Thoracic aorta (tissue), 2 donors: ENCODE results near the gene TTLL4. TPM values are rescaled to one million over a fixed set of nuclear protein-coding genes. Genes with fewer than 3 reads are reported as not detected.
"Not testable (repeated sequence)": the region's sequence is repeated elsewhere in the genome, so short reads cannot be mapped to it uniquely, and the experiment has no call there.

Experiments used
- ATAC-seq: fragments of 150-250 bp; one replicate; pipeline ENCODE4 v1.8.0; 2017; ENCODE audit warnings: low read depth; ENCODE audit not compliant: insufficient number of reproducible peaks, low FRiP score
- DNase-seq: peaks from one replicate; pipeline ENCODE4 v3.0.0-alpha.2; 2020; ENCODE audit warnings: low spot score
- H3K27ac ChIP-seq, 2 donors: fragments of 200-600 bp; sonication (generic); 1 replicate in 1 of 2; 2 replicates in 1 of 2; pipeline ENCODE4 v1.5.1; 2016; ENCODE audit warnings: mild to moderate bottlenecking in 2 of 2, moderate library complexity in 2 of 2
- H3K27me3 ChIP-seq: fragments of 200-600 bp; sonication (generic); replicated peaks from 2 replicates; pipeline ENCODE4 v1.6.0; 2016; ENCODE audit warnings: mild to moderate bottlenecking; ENCODE audit not compliant: insufficient read depth
- H3K36me3 ChIP-seq: fragments of 200-600 bp; sonication (generic); one replicate; pipeline ENCODE4 v1.5.1; 2016
- H3K4me1 ChIP-seq, 2 donors: fragments of 200-600 bp; sonication (generic); 1 replicate in 1 of 2; 2 replicates in 1 of 2; pipeline versions ENCODE4 v1.5.1 to v1.6.0; 2016; ENCODE audit warnings: low read depth in 2 of 2, mild to moderate bottlenecking in 1 of 2; ENCODE audit not compliant: control insufficient read depth in 1 of 2
- H3K4me3 ChIP-seq: fragments of 200-600 bp; sonication (generic); 2 replicates; pipeline ENCODE4 v1.5.1; 2016; ENCODE audit warnings: mild to moderate bottlenecking
- H3K9me3 ChIP-seq: fragments of 200-600 bp; sonication (generic); 2 replicates; pipeline ENCODE4 v1.5.1; 2016
- total RNA-seq, 2 donors: library from RNA; depleted of rRNA; stranded (reverse); fragments of >200 nt; gene quantifications; one replicate each; pipeline versions ENCODE4 v1.1.0 to v1.2.3, GENCODE V29; 2016
- TF ChIP-seq, protein P1 (sequence below): fragments of 200-600 bp; sonication (generic); IDR thresholded peaks from one replicate; pipeline ENCODE4 v1.5.1; 2019; ENCODE audit warnings: antibody characterized with exemption

TTLL4 gene
- total RNA-seq, 2 donors from 2014 or later, result 10.8 to 24.1 TPM

DNA sequence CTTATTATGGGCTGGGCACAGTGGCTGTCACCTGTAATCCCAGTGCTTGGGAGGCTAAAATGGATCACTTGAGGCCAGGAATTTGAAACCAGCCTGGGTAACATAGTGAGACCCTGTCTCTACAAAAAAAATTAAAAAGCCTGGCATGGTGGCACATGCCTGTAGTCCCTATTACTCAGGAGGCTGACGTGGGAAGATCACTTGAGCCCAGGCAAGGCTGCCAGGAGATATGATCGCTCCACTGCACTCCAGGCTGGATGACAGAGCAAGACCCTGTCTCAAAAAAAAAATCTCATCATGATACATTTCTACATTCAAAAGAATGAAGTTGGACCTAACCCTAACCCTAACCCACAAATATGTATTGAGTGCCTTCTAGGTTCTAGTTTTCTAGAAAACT is 51.2 kb downstream of the TTLL4 start:
- no peak for ATAC-seq
- no peaks in the 10 kb centered on the region for H3K36me3 ChIP-seq
- no peak overlapping the region for H3K4me3 ChIP-seq
- DNase-seq, result no peak
- H3K9me3 ChIP-seq, result no peaks in the 10 kb centered on the region
- no peaks in the 10 kb centered on the region for H3K27me3 ChIP-seq
- TF ChIP-seq, protein P1, sequence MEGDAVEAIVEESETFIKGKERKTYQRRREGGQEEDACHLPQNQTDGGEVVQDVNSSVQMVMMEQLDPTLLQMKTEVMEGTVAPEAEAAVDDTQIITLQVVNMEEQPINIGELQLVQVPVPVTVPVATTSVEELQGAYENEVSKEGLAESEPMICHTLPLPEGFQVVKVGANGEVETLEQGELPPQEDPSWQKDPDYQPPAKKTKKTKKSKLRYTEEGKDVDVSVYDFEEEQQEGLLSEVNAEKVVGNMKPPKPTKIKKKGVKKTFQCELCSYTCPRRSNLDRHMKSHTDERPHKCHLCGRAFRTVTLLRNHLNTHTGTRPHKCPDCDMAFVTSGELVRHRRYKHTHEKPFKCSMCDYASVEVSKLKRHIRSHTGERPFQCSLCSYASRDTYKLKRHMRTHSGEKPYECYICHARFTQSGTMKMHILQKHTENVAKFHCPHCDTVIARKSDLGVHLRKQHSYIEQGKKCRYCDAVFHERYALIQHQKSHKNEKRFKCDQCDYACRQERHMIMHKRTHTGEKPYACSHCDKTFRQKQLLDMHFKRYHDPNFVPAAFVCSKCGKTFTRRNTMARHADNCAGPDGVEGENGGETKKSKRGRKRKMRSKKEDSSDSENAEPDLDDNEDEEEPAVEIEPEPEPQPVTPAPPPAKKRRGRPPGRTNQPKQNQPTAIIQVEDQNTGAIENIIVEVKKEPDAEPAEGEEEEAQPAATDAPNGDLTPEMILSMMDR, result no peak
- peaks cover 5 to 12% of the 10 kb centered on the region in 2 donors for H3K4me1 ChIP-seq
- H3K27ac ChIP-seq, result no peak overlapping the region

DNA sequence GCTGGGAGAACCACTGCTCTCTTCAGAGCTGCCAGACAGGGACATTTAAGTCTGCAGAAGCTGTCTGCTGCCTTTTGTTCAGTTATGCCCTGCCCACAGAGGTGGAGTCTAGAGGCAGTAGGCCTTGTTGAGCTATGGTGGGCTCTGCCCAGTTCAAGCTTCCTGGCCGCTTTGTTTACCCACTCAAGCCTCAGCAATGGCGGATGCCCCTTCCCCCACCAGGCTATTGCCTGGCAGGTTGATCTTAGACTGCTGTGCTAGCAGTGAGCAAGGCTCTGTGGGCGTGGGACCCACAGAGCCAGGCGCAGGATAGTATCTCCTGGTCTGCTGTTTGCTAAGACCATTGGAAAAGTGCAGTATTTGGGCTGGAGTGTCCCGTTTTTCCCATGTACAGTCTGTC is 62.1 kb downstream of the TTLL4 start:
- not testable (repeated sequence) for ATAC-seq, H3K4me3 ChIP-seq, H3K4me1 ChIP-seq, H3K9me3 ChIP-seq, H3K27me3 ChIP-seq, DNase-seq, H3K27ac ChIP-seq, H3K36me3 ChIP-seq

DNA sequence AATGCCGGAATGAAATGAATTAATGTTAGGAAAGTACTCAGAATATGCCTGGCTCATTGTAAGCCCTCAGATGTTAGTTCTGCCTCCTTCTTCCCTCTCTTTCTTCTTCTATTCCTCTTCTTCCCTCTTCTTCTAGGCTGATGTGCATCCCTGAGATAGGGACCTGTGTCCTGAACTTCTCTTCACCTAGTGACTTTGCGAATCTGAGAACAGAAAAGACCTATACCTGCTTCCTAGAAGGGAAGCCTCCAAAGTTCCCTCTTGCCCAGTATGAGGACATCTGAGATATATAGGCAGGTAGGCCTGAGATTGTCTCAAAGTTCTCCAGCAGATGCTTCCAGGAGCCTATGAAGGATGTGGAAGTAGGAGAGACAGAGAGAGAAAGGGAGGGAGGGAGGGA is 63.2 kb downstream of the TTLL4 start:
- TF ChIP-seq, protein P1, result no peak
- Histone ChIP-seq H3K27me3 (no peaks in the 10 kb centered on the region), H3K9me3 (no peaks in the 10 kb centered on the region), H3K27ac (no peak overlapping the region), H3K4me3 (no peak overlapping the region), H3K4me1 (no peaks in the 10 kb centered on the region), H3K36me3 (no peaks in the 10 kb centered on the region)
- ATAC-seq (no peak), DNase-seq (no peak)

DNA sequence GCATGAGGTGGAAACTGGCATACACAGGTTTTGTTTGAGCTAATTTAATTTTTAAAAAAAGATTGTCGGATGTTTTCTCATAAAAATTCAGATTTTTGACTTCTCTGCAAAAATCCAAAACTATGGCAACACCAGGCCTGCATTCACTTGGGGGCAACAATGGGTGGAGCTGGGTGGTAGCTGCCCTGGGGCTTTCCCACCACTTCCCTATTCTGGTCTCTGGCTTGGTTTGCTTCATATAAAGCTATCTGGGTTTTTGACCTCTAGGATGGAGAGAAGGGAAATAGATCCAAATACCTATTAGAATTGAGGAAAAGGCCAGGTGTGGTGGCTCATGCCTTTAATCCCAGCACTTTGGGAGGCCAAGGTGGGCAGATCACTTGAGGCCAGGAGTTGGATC is 65.9 kb downstream of the TTLL4 start:
- H3K4me3 ChIP-seq, result no peak overlapping the region
- H3K36me3 ChIP-seq, result no peaks in the 10 kb centered on the region
- ATAC-seq (no peak), DNase-seq (no peak)
- no peak overlapping the region for H3K27ac ChIP-seq
- TF ChIP-seq, protein P1, result no peak
- peaks cover 0 to 7% of the 10 kb centered on the region in 2 donors for H3K4me1 ChIP-seq
- H3K9me3 ChIP-seq, result no peaks in the 10 kb centered on the region
- no peaks in the 10 kb centered on the region for H3K27me3 ChIP-seq

DNA sequence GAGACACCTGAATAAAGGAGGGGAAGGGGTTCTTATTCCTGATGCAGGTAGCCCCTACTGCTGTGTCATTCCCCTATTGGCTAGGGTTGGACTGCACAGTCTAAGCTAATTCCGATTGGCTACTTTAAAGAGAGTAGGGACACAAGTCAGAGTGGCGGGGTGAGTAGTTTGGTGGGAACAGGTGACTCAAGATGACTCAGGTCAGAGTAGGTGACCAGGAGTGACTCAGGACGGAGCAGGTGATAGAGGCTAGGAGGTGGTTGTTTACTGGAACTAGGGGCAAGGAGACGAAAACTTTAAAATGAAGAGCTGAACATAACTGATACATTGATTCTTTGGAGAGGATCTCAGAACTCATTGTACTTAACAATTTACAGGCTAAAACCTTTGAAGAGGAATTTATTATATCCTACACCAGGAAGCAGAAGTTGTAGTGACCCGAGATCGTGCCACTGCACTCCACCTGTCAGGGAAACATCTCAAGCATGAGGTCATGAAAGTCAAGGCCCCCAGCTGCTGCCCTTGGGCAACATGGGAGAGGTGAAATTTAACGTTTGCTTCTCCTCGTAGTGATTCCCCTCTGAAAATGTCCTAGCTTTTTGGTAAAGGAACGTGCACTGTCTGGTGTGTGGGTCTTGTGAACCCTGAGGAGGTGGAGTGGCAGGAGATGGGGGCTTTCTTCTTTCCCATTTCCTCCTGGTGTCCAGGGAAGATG is 66.8 kb downstream of the TTLL4 start:
- Histone ChIP-seq H3K27ac (no peak overlapping the region), H3K4me1 (peaks cover 0 to 7% of the 10 kb centered on the region in 2 donors), H3K36me3 (no peaks in the 10 kb centered on the region), H3K27me3 (no peaks in the 10 kb centered on the region), H3K9me3 (no peaks in the 10 kb centered on the region), H3K4me3 (no peak overlapping the region)
- TF ChIP-seq, protein P1, result no peak
- no peak for ATAC-seq
- DNase-seq, result no peak

DNA sequence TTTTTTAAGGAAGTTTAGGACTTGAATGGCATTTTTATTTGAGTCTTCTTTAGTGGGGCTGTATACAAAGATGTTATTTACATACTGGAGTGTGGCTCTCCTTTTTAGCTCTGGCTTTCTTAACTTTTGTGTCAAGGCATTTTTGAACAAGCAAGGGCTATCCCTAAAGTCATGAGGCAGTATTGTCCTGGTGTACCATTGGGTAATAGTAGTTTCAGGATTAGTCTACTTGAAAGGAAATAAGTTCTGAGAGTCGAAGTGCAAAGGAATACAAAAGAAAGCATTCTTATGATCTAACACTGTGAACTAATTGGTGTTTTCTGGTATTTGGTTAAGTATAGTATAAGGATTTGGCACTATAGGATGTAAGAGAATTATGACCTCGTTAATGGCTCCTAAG is 69.4 kb downstream of the TTLL4 start:
- ATAC-seq, result no peak
- H3K27ac ChIP-seq, result no peak overlapping the region
- no peak overlapping the region for H3K4me3 ChIP-seq
- H3K4me1 ChIP-seq, result peaks cover 2 to 26% of the 10 kb centered on the region in 2 donors
- H3K36me3 ChIP-seq, result no peaks in the 10 kb centered on the region
- no peaks in the 10 kb centered on the region for H3K9me3 ChIP-seq
- TF ChIP-seq, protein P1, result no peak
- H3K27me3 ChIP-seq, result no peaks in the 10 kb centered on the region
- DNase-seq, result no peak
